ENCODE data around the gene DCANP1.

DCANP1 gene

DNA sequence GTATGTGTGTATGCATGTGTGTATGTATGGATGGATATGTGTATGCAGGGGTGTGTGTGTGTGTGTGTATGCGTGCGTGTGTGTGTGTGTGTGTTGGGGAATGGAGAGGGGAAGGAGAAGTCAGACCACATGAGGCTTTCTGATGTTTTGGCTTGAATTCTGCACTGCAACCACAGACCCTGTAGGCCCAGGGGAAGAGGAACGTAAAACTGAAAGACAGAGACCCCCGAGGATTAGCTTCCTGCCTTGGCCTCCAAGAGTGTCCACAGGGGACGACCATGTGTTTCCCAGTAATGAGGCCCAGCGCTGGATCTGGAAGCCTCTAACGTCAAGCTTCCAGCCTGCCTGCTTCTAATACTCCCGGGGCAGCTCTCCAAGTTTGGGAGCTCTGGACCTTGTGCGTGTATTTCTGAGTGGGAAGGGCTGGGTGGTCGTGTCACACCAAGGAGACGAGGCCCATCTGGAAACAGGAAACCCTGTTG lies 5.8 kb downstream of the DCANP1 start:
- no peak for TF ChIP-seq ESRRG (CRISPR knock-in tag; IDR thresholded peaks at IDR 0.05)
- no peak for TF ChIP-seq ZC3H10 (CRISPR knock-in tag; IDR thresholded peaks at IDR 0.05)
- no peak for TF ChIP-seq TOX (CRISPR knock-in tag; IDR thresholded peaks at IDR 0.05; ENCODE audit: borderline replicate concordance)
- TF ChIP-seq CSDC2 (CRISPR knock-in tag; IDR thresholded peaks at IDR 0.05): no peak
- no peak for TF ChIP-seq ZFP3 (CRISPR knock-in tag; IDR thresholded peaks at IDR 0.05)
- no peak for TF ChIP-seq RARB (CRISPR knock-in tag; IDR thresholded peaks at IDR 0.05)
- TF ChIP-seq ARNTL (CRISPR knock-in tag; IDR thresholded peaks at IDR 0.05; ENCODE audit: borderline replicate concordance, low read depth): no peak
- no peak for TF ChIP-seq CSRNP3 (CRISPR knock-in tag; IDR thresholded peaks at IDR 0.05)
- TF ChIP-seq ISL1 (CRISPR knock-in tag; IDR thresholded peaks at IDR 0.05): no peak
- no peak for TF ChIP-seq ZNF70 (CRISPR knock-in tag; IDR thresholded peaks at IDR 0.05)
- no peak for TF ChIP-seq TCF4 (CRISPR knock-in tag; IDR thresholded peaks at IDR 0.05; ENCODE audit: borderline replicate concordance)
- TF ChIP-seq CREB5 (CRISPR knock-in tag; IDR thresholded peaks at IDR 0.05; ENCODE audit: low read depth): no peak
- TF ChIP-seq ZNF8 (CRISPR knock-in tag; IDR thresholded peaks at IDR 0.05): no peak
- TF ChIP-seq SNAI2 (CRISPR knock-in tag; IDR thresholded peaks at IDR 0.05): no peak
- no peak for TF ChIP-seq PPARA (CRISPR knock-in tag; IDR thresholded peaks at IDR 0.05; ENCODE audit: borderline replicate concordance)
- no peak for TF ChIP-seq TSHZ2 (CRISPR knock-in tag; IDR thresholded peaks at IDR 0.05)
- TF ChIP-seq POU6F1 (CRISPR knock-in tag; IDR thresholded peaks at IDR 0.05; ENCODE audit: borderline replicate concordance, low read depth): no peak
- ATAC-seq: no peak

DNA sequence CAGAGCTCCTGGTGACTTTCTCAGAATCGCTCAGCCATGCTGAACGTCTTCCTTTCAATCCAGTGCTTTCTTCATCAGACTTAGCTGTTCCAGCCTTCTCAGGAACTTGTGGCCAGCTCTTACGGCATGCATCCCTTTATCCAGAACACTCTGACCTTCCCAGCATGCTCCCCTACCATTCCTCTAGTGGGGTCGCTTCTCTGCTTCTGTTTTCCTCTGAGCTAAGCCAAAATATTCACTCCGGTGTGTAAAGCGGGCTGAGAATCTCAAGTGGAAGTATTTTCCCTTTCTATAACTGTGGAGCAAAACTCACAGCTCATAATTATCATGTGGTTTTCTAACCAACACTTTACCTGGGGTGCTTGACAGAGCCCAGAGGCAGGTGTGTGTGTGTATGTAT lies 6.2 kb downstream of the DCANP1 start:
- no peak for TF ChIP-seq ZFP30 (CRISPR knock-in tag; IDR thresholded peaks at IDR 0.05)
- no peak for TF ChIP-seq ZNF565 (CRISPR knock-in tag; conservative IDR thresholded peaks at IDR 0.05; ENCODE audit: low read depth)
- no peak for TF ChIP-seq CREB5 (CRISPR knock-in tag; IDR thresholded peaks at IDR 0.05; ENCODE audit: low read depth)
- no peak for TF ChIP-seq ARNTL (CRISPR knock-in tag; IDR thresholded peaks at IDR 0.05; ENCODE audit: borderline replicate concordance, low read depth)
- TF ChIP-seq TCF4 (CRISPR knock-in tag; IDR thresholded peaks at IDR 0.05; ENCODE audit: borderline replicate concordance): no peak
- no peak for TF ChIP-seq SNAI2 (CRISPR knock-in tag; IDR thresholded peaks at IDR 0.05)
- no peak for TF ChIP-seq ZFP3 (CRISPR knock-in tag; IDR thresholded peaks at IDR 0.05)
- no peak for ATAC-seq

DNA sequence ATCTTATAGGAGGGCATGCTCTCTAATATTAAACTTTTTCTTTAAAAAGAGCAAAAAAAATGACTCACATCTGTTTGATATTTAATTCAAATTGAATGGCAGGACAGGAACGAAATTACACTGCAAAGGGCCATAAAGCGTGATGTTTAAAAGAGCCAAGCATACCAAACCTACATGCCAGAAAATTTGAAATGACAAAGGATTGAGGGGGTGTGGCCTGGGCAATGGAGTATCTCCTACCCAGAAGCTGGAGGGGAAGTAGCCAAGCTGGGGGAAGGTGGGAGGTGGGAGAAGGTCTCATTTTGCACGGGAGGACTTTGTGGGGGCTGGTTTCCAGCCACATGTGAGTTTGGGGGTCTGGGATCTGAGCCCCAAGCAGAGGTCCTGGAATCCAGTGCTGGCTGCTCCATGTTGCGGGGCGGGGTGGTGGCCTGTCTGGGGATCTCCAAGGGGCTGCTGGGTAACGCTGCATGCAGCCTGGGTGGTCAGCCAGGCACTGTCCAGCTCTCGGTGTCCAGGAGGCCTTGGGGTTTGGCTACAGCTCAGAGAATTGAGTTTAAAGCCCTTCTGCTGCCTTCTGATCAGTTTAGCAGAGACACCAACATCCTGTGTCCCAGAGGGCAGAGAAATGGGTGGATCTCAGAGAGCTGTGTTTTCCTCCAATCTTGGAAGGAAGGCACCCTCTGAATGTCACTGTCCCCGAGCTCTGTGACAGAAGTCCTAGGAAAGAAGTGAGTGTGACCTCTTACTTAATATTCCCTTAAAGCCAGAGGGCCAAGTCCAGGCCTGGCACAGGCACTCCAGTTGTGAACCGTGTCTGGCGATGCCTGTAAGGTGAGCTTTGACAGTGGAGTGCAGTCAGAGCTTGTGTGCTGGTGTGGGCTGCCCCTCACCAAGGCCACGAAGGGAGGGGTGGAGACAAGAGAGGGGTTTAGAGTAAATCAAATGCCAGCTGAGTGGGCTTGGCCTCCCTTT lies 7.6 kb downstream of the DCANP1 start:
- no peak for TF ChIP-seq RARB (CRISPR knock-in tag; IDR thresholded peaks at IDR 0.05)
- no peak for TF ChIP-seq PATZ1 (CRISPR knock-in tag; IDR thresholded peaks at IDR 0.05; ENCODE audit: borderline replicate concordance)
- no peak for TF ChIP-seq TOX (CRISPR knock-in tag; IDR thresholded peaks at IDR 0.05; ENCODE audit: borderline replicate concordance)
- TF ChIP-seq CREB5 (CRISPR knock-in tag; IDR thresholded peaks at IDR 0.05; ENCODE audit: low read depth): no peak
- no peak for TF ChIP-seq SNAI2 (CRISPR knock-in tag; IDR thresholded peaks at IDR 0.05)
- TF ChIP-seq ZNF8 (CRISPR knock-in tag; IDR thresholded peaks at IDR 0.05): no peak
- TF ChIP-seq ZNF70 (CRISPR knock-in tag; IDR thresholded peaks at IDR 0.05): no peak
- no peak for TF ChIP-seq CSDC2 (CRISPR knock-in tag; IDR thresholded peaks at IDR 0.05)
- TF ChIP-seq ESRRG (CRISPR knock-in tag; IDR thresholded peaks at IDR 0.05): no peak
- TF ChIP-seq ISL1 (CRISPR knock-in tag; IDR thresholded peaks at IDR 0.05): no peak
- no peak for TF ChIP-seq GLIS3 (CRISPR knock-in tag; IDR thresholded peaks at IDR 0.05)
- ATAC-seq: no peak

Measured in SK-N-SH treated with all-trans-retinoic acid at 6 μM for 48 hours (cell line).